GM19467 (cell line): ENCODE measurements around the gene DDR1.
"Not testable (repeated sequence)": the region's sequence is repeated elsewhere in the genome, so short reads cannot be mapped to it uniquely, and the experiment has no call there.

ENCODE experiments used
- ATAC-seq: cut with Tn5 transposase; IDR thresholded peaks from one replicate; pipeline ENCODE4 v1.9.1; 2021; ENCODE audit warnings: mild to moderate bottlenecking, moderate library complexity; ENCODE audit not compliant: unreplicated experiment

Gene DDR1

DNA sequence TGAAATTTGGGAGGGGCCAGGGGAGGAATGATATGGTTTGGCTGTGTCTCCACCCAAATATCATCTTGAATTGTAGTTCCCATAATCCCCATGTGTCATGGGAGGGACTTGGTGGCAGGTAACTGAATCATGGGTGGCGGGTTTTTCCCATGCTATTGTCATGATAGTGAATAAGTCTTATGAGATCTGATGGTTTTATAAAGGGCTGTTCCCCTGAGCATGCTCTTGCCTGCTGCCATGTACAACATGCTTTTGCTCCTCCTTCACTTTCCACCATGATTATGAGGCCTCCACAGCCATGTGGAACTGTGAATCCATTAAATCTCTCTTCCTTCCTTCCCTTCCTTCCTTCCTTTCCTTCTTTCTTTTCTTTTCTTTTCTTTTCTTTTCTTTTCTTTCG is 31.9 kb upstream of the DDR1 start:
- not testable (repeated sequence) for ATAC-seq

DNA sequence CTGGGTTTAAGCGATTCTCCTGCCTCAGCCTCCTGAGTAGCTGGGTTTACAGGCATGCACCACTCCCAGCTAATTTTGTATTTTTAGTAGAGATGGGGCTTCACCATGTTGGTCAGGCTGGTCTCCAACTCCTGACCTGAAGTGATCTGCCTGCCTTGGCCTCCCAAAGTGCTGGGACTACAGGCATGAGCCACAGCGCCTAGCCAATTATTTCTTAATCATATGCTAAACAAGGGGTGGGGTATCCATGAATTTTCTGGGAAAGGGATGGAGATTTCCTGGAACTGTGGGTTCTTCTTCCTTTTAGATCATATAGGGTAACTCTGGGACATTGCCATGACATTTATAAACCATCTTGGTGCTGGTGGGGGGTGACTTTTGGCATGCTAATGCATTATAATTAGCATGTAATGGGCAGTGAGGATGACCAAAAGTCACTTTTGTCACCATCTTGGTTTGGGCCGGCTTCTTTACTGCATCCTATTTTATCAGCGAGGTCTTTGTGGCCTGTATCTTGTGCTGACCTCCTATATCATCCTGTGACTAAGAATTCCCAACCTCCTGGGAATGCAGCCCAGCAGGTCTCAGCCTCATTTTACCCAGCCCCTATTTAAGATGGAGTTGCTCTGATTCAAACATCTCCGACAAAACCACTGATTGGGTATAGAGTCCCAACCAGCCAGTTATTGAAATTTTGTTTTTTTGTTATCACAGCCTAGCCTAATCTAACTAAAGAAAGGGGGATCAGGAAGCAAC is 29.9 kb upstream of the DDR1 start:
- no peak for ATAC-seq

DNA sequence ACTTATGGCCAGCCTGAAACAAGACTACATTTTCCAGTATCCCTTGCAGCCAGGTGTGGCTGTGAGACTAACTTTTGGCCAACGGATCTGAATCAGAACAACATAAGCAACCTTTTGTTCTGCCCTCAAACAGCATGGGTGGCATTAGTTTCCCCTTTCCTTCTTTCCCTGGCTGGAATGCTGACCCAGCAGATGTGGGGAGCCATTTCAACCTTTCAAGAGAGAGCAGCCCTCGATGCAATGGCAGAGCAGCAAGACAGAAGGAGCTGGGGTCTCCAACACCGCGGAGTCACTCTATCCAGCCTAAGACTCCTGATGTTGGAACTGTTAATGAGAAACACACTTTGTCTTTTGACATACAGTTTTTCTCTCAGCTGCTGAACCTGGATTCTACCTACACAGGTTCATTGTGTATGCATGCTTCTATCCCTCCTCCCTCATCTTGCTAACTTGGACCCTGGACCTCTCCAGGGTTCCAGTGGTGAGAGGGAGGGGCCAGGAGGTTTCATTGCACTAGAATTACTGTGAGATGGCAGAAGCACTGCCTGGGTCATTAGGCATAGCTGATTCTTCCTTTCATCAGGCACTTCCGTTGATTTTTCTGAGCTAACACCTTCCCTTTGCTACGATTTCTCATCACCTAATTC is 28.8 kb upstream of the DDR1 start:
- no peak for ATAC-seq

DNA sequence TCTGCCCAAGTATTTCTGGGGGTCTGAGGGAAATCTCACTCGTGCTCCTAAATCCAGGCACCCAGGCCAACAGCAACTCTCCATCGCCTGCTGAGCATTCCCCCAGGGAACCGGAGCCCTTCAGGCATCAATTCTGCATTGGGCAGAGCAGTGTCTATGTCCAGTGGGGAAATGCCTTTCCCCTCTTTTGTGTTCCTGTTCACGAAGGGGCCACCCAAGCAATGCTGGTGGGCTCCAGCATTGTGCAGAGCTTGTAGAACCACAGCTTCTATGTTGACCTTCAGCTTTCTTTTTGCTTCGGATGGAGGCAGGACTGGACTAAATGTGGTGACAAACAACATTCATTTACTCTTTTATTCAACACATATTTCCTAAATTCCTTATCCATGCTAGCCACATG is 27.2 kb upstream of the DDR1 start:
- no peak for ATAC-seq

DNA sequence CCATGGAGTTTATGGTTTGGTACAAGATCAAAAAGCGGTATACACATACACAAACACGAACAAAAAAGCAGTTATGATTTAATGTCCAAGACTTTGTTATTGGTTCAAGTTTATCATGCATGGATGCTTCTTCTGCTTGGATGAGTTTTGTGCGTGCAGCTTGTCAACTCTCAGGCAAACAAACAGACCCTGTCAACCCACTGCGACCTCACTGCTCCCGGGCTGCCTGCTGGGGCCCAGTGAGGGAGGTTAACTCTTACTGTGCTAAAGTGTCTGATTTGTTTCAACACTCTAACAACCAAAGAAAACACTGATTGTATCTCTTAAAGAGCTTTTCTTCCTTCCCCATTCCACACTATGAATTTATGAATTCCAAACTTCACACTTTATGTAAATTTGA is 26.8 kb upstream of the DDR1 start:
- no peak for ATAC-seq

DNA sequence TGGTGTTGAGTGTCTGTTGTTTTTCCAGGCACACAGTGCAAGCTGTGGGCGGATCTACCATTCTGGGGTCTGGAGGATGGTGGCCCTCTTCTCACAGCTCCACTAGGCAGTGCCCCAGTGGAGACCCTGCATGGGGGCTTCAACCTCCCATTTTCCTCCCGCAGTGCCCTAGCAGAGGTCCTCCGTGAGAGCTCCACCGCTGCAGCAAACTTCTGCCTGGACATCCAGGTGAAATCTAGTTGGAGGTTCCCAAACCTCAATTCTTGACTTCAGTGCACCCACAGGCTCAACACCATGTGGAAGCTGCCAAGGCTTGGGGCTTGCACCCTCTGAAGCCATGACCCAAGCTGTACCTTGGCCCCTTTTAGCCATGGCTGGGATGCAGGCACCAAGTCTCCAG is 24.6 kb upstream of the DDR1 start:
- ATAC-seq, result not testable (repeated sequence)

DNA sequence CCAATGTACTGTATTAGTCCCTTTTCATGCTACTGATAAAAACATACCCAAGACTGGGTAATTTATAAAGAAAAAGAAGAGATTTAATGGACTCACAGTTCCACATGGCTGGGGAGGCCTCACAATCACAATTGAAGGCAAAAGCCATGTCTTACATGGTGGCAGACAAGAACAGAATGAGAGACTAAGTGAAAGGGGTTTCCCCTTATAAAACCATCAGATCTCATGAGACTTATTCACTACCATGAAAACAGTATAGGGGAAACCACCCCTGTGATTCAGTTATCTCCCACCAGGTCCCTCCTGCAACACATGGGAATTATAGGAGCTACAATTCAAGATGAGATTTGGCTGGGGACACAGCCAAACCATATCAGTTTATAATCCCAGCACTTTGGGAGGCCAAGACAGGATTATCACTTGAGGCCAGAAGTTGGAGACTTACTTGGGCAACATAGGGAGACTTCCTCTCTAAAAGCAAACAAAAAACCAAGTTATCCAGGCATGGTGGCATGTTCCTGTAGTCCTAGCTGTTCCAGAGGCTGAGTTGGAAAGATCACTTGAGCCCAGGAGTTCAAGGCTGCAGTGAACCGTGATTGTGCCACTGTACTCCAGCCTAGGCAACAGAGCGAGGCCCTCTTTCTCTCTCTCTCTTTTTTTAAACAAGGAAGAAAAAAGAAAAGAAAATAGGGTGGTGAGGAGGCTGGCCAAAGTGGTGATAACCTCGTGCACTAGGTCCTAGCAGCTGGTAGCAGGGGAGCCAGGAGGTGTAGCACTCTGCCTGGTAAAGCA is 22.9 kb upstream of the DDR1 start:
- no peak for ATAC-seq

DNA sequence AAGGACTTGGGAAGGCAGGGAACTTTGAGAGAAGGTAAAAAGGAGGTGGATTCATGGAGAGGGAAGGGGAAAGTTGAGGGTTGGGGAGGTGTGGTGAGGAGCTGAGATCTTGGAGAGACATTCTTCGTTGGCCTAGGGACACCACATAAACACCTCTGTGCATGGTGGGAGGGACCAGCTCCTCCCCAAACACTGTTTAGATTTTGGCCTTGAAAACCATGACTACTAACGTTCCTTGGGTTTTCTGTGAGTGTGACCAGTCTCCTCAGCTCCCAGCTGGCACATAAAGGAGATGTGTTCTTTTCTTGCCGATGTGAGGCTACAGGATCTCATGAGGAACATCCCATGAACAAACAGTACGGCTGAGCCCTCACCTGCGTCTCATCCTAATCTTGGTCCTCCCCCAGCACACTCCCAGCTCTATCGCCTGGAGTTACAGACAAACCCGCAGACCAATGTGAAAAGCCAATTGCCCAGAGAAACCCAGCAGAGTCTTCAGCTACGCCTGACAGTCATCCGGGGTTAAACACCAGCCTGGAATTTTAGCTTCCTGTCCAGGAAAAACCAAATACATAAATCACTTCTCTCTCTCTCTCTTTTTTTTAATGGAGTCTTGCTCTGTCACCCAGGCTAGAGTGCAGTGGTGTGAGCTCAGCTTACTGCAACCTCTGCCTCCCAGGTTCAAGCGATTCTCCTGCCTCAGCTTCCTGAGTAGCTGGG is 22.0 kb upstream of the DDR1 start:
- ATAC-seq, result no peak

DNA sequence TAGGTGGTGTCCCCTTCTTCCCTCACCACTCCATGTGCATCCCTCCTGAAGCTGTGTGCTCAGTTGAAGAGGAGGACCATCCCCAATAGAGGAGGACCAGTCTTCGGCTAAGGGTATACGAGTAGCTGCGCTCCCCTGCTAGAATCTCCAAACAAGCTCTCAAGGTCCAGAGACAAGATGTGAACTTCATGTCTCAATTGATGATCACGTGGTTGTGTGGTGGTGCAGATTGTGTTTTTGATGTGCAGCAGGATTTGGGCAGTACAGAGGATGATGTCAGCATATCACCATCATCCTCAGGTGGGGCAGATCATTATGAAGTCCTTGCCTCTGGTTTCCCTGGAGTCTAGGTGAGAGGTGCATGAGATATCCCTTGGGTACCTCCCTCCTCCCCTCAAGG is 20.0 kb upstream of the DDR1 start:
- ATAC-seq, result no peak

DNA sequence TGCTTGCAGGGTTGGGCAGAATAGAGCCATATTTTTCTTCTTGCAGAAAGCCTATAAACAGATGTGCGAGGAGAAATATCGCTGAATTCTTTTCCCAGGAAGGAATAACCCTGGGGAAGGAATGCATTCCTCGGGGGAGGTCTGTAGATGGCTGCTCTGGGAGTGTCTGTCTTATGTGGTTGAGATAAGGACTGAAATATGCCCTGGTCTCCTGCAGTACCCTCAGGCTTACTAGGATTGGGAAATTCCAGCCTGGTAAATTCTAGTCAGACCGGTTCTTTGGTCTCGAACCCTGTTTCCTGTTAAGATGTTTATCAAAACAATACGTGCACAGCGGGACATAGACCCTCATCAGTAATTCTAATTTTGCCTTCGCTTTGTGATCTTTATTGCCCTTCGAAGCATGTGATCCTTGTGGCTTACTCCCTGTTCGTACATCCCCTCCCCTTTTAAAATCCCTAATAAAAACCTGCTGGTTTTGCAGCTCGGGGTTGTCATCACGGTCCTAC is 15.0 kb upstream of the DDR1 start:
- ATAC-seq, result not testable (repeated sequence)

DNA sequence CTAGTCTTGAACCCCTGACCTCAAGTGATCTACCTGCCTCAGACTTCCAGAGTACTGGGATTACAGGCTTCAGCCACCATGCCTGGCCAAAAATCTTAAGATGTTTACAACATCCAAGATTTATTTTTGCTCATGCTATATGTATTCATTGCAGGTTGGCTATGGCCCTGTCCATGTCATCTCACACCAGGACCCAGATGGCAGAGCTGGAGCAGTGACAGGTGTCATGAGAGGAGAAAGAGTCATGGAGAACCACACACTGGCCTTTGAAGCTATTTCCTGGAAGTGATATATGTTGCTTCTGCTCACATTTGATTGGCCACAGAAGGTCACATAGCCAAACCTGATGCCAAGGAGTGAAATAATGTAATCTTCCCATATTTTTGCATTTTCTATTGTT is 13.8 kb upstream of the DDR1 start:
- no peak for ATAC-seq

DNA sequence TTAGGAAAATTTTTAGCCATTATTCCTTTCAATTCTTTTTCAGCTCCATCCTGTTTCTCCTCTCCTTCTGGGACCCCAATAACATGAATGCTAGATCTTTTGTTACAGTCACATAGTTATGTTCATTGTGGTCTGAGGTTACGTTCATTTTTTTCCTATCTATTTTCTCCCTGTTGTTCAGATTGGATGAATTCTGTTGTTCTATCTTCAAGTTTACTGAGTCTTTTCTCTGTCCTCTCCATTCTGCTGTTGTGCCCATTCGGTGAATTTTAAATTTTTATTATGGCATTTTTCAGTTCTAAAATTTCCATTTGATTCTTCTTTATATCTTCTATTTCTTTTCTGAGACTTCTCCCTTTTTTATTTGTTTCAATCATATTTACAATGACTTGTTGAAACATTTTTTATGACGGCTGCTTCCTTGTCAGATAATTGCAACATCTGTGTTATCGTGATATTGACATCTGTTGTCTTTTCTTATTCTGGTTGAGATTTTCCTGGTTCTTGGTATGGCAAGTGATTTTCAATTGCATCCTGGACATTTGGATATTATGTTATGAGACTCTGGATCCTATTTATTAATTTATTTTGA is 12.6 kb upstream of the DDR1 start:
- ATAC-seq, result no peak

DNA sequence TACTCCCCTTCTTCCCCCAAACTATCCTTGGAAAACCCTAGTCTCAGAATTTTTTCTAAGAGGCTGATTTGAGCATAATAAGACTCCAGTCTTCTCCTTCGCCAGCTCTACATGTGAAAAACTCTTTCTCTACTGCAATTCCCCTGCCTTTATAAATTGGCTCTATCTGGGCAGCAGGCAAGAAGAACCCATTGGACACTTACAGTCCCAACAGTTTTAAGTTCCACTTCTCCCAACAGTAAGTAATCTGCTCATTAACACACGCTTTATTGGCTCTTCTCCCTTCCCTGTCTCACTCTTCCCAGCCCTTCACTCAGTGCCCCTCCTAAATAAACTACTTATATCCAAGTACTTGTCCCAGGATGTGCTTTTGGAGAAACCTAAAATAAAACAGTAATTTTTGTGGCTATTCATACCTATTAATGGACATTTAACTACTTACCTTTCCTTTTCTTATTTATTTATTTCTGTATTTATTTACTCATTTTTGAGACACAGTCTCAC is 11.1 kb upstream of the DDR1 start:
- ATAC-seq, result no peak

DNA sequence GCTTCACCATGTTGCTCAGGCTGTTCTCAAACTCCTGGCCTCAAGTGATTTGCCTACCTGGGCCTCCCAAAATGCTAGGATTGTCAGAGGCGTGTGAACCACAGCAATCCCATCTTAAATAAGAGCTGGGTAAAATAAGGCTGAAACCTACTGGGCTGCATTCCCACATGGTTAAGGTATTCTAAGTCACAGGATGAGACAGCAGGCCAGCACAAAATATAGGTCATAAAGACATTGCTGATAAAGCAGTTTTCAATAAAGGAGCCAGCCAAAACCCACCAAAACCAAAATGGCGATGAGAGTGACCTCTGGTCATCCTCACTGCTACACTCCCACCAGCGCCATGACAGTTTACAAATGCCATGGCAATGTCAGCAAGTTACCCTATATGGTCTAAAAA is 10.5 kb upstream of the DDR1 start:
- ATAC-seq, result not testable (repeated sequence)

DNA sequence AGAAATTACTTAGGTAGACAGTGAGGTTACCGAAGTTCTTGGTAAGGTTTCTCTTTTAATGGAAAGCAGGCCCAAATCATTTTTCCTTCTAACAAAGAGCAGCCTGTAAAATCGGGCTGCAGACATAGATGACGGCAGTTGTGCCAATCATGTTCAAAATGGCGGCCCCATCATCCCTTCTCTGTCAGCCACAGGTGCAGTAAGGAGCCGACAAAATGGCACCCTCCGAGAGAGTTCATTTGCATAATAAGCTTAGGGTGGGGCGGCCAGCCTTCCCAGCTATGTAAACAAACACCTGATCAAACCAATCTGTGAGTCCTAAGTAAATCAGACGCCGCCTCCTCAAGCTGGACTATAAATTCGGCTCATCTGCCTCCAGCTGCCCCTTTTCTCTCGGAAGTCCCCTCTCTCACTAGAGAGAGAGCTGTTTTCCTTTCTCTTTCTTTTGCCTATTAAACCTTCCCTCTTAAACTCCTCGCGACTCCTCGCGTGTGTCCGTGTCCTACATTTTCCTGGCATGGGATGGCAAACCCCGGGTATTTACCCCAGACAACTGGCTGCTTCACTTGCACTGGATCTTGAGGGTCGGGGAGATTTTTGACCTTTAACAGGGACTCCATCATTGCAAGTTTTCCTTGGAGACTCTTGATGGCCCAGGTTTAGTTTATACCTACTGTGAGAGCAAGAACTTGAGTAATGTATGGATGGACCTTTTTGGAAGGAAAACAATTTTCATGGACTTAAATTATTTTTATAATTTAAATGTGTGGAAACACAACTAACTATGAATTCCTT is 8.9 kb upstream of the DDR1 start:
- no peak for ATAC-seq

DNA sequence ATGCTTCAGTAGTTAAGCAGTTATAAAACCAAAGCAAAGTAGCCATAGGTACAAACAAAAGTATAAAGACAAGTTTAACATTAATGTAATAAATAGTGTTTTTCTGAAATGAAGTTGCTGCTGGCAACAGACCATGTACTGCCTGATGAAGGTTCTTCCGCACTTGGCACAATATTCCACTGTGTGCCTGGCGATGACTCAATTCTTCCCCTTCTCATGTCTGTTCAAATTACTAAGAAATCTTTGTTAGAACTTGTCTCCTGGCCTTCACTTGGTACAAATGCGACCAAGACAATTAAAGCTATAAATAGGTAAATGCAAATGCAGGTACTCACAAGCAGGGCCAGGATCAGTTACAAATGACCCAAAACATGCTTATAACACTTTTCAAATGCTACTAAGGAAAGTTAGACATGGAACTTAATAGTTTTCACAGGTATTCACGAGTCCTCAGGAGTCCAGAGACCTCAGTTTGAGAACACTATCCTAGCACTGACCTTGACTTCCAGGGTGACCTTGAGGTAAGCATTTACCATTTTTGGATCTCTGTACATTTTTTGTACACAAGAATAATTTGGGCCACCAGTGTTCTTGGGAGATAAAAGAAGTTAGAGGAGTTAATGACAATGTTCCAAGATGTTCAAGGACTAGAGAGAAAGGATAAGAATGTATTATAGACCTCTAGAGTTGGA is 8.1 kb upstream of the DDR1 start:
- no peak for ATAC-seq

DNA sequence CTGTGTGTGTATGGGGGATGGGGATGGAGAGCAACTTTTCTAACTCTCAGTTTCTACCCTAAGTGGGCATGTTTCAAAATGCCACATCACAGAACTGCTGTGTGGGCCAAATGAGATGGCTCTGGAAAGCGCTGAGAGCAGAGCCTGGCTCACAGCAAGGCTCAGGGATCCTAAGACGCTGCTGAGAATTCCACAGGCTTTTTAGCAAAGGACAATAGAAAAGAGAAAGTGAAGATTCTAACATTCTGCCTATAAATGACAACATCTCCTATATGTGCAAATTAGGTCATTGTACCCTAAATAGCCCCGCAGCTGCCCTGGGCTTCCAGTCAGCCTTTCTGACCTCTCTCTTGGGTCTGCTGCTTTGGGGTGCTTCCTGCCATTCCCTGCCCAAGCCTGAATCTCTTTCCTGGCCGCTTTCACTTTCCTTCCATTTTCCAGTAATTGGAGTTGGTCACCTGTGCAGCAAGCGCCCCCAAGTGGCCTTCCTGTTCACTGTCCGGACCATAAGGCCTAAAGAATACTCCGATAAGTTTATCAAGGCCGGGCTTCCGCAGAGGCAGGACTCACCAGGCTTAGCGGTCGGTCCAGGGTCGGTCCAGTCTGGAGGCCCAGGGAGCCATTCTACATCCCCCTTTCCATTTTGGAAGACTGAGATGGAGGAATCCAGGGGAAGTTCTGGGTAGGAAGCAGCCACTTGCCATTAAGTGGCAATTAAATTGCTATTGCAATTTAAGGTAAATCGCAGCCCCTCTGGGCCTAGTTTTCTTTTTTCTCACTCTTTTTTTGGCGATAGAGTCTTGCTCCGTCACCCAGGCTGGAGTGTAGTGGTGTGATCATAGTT is 6.7 kb upstream of the DDR1 start:
- no peak for ATAC-seq
